RWPE1 (cell line): Measurements from ENCODE around the gene SYNE1.

ENCODE experiments used
- CTCF ChIA-PET: fragments of 350-600 bp; sonication (Branson Sonifier 250); formaldehyde crosslinking; extraction: SDS; loops from one replicate; lab custom pipeline; 2021; lab: Yijun Ruan, JAX
- POLR2A ChIA-PET: fragments of 400-600 bp; formaldehyde crosslinking; extraction: SDS; loops from one replicate; lab custom pipeline; 2020; ENCODE audit warnings: antibody characterized with exemption; ENCODE audit not compliant: low non-redundant PET; lab: Yijun Ruan, JAX
- DNase-seq: peaks from one replicate; pipeline ENCODE4 v3.0.0; 2012; ENCODE audit warnings: low spot score
- H3K27ac ChIP-seq: fragments of 450-650 bp; 2 replicates; pipeline ENCODE4 v1.5.1; 2017
- TF ChIP-seq, protein P1 (sequence below): fragments of 450-650 bp; conservative IDR thresholded peaks from 2 replicates; pipeline ENCODE4 v1.5.1; 2017; ENCODE audit warnings: low read depth, mild to moderate bottlenecking

SYNE1 gene

GRCh38 chr6:152265651-152266050, 371.5 kb downstream of the SYNE1 start:
- H3K27ac ChIP-seq = no peak overlapping the region
- ChIA-PET POLR2A (no interaction called here), CTCF (no interaction called here)
- no peak for DNase-seq
- TF ChIP-seq, protein P1, sequence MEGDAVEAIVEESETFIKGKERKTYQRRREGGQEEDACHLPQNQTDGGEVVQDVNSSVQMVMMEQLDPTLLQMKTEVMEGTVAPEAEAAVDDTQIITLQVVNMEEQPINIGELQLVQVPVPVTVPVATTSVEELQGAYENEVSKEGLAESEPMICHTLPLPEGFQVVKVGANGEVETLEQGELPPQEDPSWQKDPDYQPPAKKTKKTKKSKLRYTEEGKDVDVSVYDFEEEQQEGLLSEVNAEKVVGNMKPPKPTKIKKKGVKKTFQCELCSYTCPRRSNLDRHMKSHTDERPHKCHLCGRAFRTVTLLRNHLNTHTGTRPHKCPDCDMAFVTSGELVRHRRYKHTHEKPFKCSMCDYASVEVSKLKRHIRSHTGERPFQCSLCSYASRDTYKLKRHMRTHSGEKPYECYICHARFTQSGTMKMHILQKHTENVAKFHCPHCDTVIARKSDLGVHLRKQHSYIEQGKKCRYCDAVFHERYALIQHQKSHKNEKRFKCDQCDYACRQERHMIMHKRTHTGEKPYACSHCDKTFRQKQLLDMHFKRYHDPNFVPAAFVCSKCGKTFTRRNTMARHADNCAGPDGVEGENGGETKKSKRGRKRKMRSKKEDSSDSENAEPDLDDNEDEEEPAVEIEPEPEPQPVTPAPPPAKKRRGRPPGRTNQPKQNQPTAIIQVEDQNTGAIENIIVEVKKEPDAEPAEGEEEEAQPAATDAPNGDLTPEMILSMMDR = no peak

GRCh38 chr6:152263582-152263981, 373.6 kb downstream of the SYNE1 start:
- TF ChIP-seq, protein P1 = no peak
- ChIA-PET CTCF (no interaction called here), POLR2A (interaction anchor here (0.7 kb wide), 1 partner anchor 838 kb away, joined by 7 read pairs; no protein-coding TSS in a partner anchor)
- no peak for DNase-seq
- H3K27ac ChIP-seq = no peak overlapping the region

- TF ChIP-seq, protein P1 = no peak
- no peak overlapping the region for H3K27ac ChIP-seq
- POLR2A ChIA-PET = no interaction called here
- DNase-seq = no peak
- CTCF ChIA-PET = no interaction called here
These were observed 376.0 kb downstream of the SYNE1 start for GRCh38 chr6:152261179-152261578.

GRCh38 chr6:152259234-152259633, 377.9 kb downstream of the SYNE1 start:
- ChIA-PET POLR2A (no interaction called here), CTCF (interaction anchor here (0.7 kb wide), 1 partner anchor 517 kb away, joined by 3 read pairs; no protein-coding TSS in a partner anchor)
- H3K27ac ChIP-seq = no peak overlapping the region
- DNase-seq = no peak
- TF ChIP-seq, protein P1 = no peak

DNA sequence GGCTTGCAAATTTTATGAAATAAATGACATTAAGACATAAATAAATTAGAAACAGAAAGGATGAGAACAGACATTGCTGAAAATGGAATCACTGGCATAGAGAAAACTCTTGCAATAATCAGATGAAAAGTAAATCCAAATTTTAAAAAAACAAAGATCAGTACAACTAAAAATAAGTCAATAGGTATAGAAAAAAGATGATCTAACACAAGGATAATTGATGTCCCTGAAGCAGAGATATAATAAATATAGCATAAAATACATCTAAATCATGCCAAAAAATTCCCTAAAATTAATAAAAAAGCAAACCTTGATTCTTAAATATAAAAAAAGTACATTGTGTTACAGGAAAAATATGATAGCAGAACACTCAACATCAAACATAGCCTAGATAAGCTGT, 379.6 kb downstream of the SYNE1 start:
- TF ChIP-seq, protein P1 = no peak
- CTCF ChIA-PET = interaction anchor here (0.7 kb wide), 1 partner anchor 691 kb away, joined by 5 read pairs; no protein-coding TSS in a partner anchor
- no peak for DNase-seq
- H3K27ac ChIP-seq = no peak overlapping the region
- POLR2A ChIA-PET = no interaction called here

DNA sequence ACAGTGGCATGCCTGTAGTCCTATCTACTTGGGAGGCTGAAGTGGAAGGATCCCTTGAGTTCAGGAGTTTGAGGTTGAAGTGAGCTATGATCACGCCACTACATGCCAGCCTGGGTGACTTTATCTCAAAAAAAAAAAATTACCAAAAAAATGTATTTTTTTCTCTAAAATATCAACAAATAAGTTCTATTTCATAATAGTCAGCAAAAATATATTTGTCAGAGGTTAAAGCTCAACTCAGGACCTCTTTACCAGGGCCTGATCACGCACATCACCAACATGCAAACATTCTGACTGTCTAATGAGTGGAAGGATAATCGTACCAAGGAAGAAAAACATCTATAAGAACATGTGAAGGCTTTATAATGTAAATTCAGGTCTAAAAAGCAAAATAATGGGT, 387.0 kb downstream of the SYNE1 start:
- ChIA-PET CTCF (no interaction called here), POLR2A (no interaction called here)
- TF ChIP-seq, protein P1 = no peak
- H3K27ac ChIP-seq = no peak overlapping the region
- DNase-seq = no peak

DNA sequence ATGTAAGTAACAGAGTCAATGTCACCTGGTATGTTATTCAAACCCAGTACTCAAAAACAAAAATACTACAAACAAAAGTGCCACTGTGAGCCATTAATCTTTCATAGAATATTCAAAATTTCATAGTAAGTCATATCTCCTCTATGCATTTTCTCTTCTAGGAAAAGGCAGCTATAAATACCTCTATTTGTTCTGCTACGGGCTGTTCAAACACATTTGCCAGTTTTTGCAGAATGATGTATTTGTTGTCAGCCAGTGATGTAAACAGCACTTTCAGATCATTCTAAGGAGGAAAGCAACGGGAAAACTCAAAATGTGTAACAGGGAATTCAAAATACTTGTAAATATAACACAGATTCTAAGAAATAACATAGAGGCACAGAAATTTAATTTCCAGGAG, 388.2 kb downstream of the SYNE1 start:
- POLR2A ChIA-PET = no interaction called here
- H3K27ac ChIP-seq = no peak overlapping the region
- CTCF ChIA-PET = interaction anchor here (0.7 kb wide), 1 partner anchor 39 kb away, joined by 7 read pairs; no protein-coding TSS in a partner anchor
- TF ChIP-seq, protein P1 = no peak
- DNase-seq = no peak
